HUDEP-2 (cell line): ENCODE results near the gene TOMM40.
"Not testable (repeated sequence)": the region's sequence is repeated elsewhere in the genome, so short reads cannot be mapped to it uniquely, and the experiment has no call there.

ENCODE experiments used
- DNase-seq, 76 experiments: peaks; one replicate each; lab custom pipeline; 2025; ENCODE audit not compliant: unreplicated experiment in 76 of 76; lab: John Stamatoyannopoulos, UW

The TOMM40 gene

GRCh38 chr19:44869733-44870470 is 21.2 kb upstream of the TOMM40 start:
- no peak for DNase-seq

- DNase-seq: no peak
Measured at GRCh38 chr19:44871809-44872208, 19.2 kb upstream of the TOMM40 start.

- no peak for DNase-seq
Measured at GRCh38 chr19:44872661-44873060, 18.4 kb upstream of the TOMM40 start.

GRCh38 chr19:44874317-44874716 is 16.7 kb upstream of the TOMM40 start:
- no peak for DNase-seq

GRCh38 chr19:44875666-44876451 is 15.2 kb upstream of the TOMM40 start:
- DNase-seq: no peak

- no peak for DNase-seq
Measured at GRCh38 chr19:44876930-44877535, 14.0 kb upstream of the TOMM40 start.

GRCh38 chr19:44878120-44878865 is 12.8 kb upstream of the TOMM40 start:
- DNase-seq: no peak

- DNase-seq: no peak
Measured at GRCh38 chr19:44879309-44880065, 11.6 kb upstream of the TOMM40 start.

GRCh38 chr19:44882063-44882462 is 9.0 kb upstream of the TOMM40 start:
- DNase-seq: no peak

GRCh38 chr19:44882619-44883397 is 8.2 kb upstream of the TOMM40 start:
- not testable (repeated sequence) for DNase-seq

- DNase-seq: no peak
Measured at GRCh38 chr19:44883922-44884321, 7.1 kb upstream of the TOMM40 start.

- no peak for DNase-seq
Measured at GRCh38 chr19:44884566-44884965, 6.5 kb upstream of the TOMM40 start.

- no peak for DNase-seq
Measured at GRCh38 chr19:44886141-44886540, 4.9 kb upstream of the TOMM40 start.

GRCh38 chr19:44887648-44888047 is 3.4 kb upstream of the TOMM40 start:
- DNase-seq: no peak

GRCh38 chr19:44888335-44888734 is 2.7 kb upstream of the TOMM40 start:
- DNase-seq: not testable (repeated sequence)

- DNase-seq: no peak
Measured at GRCh38 chr19:44889830-44890365, 1.2 kb upstream of the TOMM40 start.

GRCh38 chr19:44890366-44891015 is 563 bp upstream of the TOMM40 start:
- DNase-seq: peak; percentile 99 to 100 (median 100)

GRCh38 chr19:44892932-44893331 is 1.9 kb downstream of the TOMM40 start:
- DNase-seq: no peak
